Measurements from ENCODE around the gene LAMB3.

LAMB3 gene

DNA sequence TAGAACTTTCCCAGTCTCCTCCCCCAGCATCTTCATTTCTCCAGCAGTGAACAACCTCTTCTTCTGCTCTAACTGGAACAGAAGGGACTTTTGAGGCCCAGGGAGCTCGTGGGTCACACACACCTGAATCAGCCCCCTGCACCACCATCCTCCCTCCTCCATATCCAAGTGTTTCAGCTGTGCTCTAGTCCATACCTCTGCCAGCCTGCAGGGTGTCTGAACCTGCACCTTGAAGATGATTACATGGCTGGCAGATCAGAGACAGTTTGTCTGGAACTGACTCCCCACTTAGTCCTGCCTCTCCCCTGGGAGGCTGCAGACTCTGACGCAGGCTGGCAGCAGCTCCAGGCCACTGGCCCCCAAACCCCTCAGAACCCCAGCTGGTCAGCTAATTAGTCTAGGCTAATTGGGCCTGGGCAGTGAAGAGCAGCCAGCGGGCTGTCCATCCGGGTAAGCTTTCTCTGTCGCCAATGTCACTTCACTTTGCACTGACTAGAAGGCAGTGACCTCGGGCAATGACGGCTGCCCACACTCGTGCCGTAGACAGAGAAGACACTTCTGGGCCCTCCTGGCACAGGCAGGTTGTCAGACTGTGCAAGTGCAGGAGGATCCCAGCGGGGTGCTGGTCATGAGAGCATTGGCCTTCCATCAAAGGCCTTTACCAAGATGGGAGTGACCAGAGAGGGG lies 56.5 kb downstream of the LAMB3 start:
- DNase-seq (ENCODE audit: low read depth): no peak

DNA sequence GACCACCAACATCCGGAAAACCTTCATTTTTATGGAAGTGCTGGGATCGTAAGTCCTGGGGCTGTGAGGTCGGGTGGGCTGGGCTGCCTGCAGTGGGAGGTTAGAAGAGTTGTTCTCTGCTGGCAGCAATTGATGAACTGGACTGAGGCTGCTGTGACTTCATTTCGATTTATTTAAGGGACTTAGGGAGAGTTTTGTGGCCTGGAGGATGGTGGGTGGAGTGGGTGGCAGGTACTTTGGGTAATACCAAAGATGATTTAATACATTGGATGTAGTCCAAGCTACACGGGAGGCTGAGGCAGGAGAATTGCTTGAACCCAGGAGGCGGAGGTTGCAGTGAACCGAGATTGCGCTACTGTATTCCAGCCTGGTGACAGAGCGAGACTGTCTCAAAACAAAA lies 57.2 kb downstream of the LAMB3 start:
- no peak for DNase-seq (ENCODE audit: low read depth)

GRCh38 chr1:209594440-209594839 lies 57.8 kb downstream of the LAMB3 start:
- no peak for DNase-seq (ENCODE audit: low read depth)

DNA sequence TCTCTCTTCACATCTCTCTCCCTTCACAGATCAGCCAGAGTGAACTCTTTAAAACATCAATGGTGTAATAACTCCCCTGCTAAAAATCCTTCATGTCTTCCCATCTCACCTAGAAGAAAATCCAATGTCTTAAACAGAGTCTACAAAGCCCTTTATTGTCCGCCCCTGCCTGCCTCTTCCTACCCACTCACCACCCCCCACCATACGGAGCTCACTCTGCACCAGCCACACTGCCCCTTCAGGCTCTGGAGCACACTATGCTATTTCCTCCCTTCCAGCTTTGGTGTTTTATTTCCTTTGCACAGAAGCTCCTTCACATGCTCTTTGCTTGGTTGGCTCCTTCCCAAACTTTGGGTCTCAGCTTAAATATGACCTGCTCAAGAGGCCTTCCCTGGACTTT lies 58.5 kb downstream of the LAMB3 start:
- DNase-seq (ENCODE audit: low read depth): no peak

- DNase-seq (ENCODE audit: low read depth): no peak
Measured at GRCh38 chr1:209590405-209590804, 61.8 kb downstream of the LAMB3 start.

DNA sequence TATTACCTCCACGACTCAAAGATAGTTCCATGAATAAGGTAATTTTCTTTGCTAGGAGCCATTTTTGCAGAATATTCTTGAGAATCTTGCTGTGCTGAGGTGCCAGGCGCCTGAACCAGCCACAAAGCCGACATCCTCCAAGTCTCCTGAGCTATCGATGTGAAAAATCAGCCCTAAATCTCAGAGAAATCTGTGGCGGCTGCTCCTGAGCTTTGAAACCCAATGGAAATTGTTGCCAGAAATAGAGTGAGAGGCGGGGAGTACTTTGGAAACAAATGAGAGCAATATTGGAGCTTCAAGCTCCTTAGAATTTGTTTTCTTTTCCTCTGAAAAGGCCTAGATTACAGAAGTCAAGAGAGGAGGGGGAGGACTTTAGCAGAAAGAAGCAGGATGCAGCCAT lies 62.4 kb downstream of the LAMB3 start:
- DNase-seq (ENCODE audit: low read depth): no peak

DNA sequence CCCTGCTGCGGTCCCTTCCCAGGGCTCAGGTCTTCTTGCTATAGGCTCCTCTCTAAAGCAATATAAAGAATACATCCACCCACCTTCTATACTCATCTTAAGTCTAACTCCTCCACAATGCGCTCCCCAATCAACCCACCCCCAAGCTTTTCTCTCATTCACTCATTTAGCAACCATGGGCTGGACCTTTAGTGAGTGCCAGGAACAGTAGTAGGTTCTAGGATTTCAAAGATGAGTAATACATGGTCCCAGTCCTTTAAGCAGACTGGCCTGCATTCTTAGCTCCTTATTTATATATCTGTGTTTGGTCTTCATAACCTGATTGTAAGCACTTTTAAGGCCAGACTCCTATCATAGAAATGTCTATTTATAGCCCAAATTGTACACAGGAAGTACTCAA lies 62.8 kb downstream of the LAMB3 start:
- no peak for DNase-seq (ENCODE audit: low read depth)

DNA sequence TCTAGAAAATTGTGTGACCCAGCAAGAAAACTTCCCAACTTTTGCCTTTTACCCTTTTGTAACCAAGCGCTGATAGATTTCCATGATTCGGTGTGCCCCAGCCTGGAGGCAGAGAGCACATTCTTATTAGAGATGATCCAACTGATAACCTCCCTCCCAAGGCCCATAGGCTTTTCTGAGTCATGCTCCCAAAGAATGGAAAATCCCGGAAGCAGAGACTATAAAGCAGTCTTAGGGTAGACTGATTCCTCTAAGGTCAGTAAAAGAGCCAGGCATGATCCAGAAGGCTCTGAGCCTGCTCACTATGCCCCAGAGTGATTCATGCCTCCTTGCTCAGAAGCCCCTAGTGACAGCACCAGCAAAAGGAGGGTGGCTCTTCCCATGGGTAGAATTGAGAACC lies 64.4 kb downstream of the LAMB3 start:
- DNase-seq (ENCODE audit: low read depth): no peak

DNA sequence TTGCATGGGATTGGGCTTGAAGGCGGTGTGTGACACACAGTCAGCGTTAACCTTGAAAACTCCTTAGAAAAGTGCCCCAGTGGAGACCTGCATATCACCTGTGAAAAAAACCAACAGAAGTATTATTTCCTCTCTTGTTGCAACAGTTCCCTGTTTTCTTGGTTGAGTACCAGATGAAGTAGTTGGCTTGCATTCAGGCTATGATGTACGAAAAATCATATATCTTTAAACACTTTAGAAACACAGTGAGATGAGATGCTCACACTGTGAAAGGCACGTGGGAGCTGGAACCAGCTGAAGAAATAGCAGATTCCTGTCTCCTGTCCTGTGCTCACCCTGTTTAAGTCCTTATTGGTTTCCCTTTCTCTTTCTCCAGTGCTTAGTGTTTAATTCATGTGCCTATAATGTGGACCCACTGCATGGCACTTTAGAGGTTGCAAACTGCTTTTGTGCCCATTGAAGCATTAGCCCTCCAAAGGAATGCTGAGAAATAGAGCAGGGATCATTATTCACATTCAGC lies 65.9 kb downstream of the LAMB3 start:
- DNase-seq (ENCODE audit: low read depth): no peak

DNA sequence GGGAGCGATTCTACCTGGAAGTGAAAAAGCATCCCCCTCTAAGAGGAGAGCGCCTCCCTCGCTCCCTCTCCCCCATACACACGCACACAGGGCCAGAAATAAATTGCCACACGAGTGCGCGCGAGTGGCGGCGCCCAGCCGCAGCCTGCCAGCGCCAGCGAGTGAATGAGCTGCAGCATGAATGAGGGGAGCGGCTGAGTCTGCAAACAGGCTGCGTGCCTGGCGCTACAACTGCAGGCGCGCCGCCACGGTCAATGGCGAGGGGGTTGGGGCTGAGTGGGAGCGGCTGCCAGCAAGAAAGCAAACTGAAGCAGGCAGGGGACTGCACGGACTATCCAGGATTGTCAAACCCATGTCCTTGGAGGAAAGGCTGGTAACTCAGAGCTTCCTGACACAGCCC lies 66.6 kb downstream of the LAMB3 start:
- no peak for DNase-seq (ENCODE audit: low read depth)

DNA sequence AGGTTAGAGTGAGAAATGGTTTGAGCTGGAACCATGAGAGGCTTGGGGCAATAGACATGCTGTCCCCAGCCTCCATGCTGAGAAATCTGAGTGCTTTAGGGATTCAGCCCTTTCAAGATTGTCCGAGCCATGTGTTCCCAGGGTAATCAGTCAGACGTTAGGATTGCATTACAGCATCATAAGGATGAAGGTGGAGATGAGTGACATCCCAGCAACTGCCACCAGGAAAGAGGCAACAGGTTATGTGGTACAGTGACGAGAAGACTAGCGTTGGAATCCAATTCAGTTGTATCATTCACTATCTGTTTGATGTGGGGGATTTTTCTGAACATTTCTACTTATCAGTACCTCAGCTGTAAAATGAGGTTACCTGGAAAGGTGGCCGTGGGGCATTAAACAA lies 67.0 kb downstream of the LAMB3 start:
- DNase-seq (ENCODE audit: low read depth): no peak

DNA sequence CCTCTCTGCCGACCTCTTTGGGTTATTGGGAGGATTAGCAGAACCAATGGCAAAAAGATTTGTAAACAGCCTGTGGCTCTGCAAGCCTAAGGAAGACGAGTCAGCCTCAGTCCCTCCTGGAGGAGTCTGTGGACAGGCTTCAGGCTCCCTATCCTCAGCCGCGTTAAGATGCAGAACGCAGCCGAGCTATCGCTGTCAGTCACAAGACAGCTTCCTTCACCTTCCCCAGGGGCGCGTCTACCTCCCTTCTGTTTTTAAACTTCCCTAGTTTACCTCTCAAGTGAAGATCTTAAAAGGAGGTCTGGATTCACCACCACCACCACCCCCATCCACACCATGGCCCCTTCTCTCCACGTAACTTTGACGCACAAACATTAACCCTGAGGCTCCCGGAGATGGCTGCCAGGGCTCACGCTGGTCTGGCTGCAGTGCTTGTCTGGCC lies 68.0 kb downstream of the LAMB3 start:
- no peak for DNase-seq (ENCODE audit: low read depth)

GRCh38 chr1:209583408-209583807 lies 68.8 kb downstream of the LAMB3 start, which contains the start of gene CAMK1G:
CAMK1G (plus strand) TSS chr1:209583714; CDS start chr1:209594984, 11,270 bp downstream.
- DNase-seq (ENCODE audit: low read depth): no peak

GRCh38 chr1:209580577-209580976 lies 71.6 kb downstream of the LAMB3 start:
- no peak for DNase-seq (ENCODE audit: low read depth)

DNA sequence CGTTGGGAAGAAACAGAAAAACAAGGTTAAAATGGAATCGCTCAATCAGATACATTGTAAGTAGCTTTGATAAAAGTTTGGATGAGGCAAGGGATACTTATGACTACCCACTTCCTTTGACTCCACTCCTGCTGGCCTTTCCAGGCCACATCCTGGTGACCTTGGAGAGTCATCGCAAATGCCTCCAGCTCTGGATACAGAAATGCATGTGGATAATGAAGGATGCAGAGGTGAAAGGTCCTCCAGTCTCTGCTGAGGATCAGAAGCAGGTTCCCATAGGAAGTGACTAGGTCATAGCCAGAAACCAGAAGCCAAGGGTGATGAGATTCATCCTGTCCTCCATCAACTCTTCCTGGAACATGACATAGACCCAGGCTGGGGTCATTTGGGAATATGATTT lies 74.9 kb downstream of the LAMB3 start:
- no peak for DNase-seq (ENCODE audit: low read depth)

GRCh38 chr1:209576392-209577197 lies 75.6 kb downstream of the LAMB3 start:
- peak; percentile 48 for DNase-seq (ENCODE audit: low read depth)

- no peak for DNase-seq (ENCODE audit: low read depth)
Measured at GRCh38 chr1:209570743-209571142, 81.5 kb downstream of the LAMB3 start.

- peak; percentile 58 for DNase-seq (ENCODE audit: low read depth)
Measured at GRCh38 chr1:209569455-209570207, 82.6 kb downstream of the LAMB3 start.

GRCh38 chr1:209567698-209568175 lies 84.5 kb downstream of the LAMB3 start:
- no peak for DNase-seq (ENCODE audit: low read depth)

- DNase-seq (ENCODE audit: low read depth): peak; percentile 67
Measured at GRCh38 chr1:209565759-209566678, 86.2 kb downstream of the LAMB3 start.
